Measurements from ENCODE around the gene TXNDC5. TPM values are rescaled to one million over a fixed set of nuclear protein-coding genes. Genes with fewer than 3 reads are reported as not detected.
"Not testable (repeated sequence)": the region's sequence is repeated elsewhere in the genome, so short reads cannot be mapped to it uniquely, and the experiment has no call there.

Gene TXNDC5
- total and polyA plus RNA-seq, 2 donors (not counting 3 experiments of a cell fraction or from before 2014, with no cell fraction given): 1,665 to 2,629 TPM

DNA sequence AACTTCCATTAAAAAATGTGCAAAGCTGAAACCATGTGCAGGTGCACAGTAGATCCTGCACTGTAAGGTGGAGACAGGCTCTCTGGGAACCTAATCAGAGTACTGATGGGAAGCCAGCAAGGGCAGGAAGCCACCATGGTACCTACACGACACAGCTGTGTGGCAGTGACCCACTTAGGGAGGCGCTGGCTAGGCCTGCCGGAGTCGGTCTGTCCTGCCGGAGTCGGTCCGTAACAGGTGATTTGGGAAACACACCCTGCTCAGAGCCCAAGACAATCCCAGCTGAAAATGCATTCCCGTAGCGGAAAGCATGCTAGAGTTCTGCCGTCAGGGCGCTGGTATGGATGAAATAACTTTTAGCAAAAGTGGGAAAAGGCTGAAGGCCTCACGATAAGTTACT, 17.2 kb downstream of the TXNDC5 start:
- peaks cover 77% of the 10 kb centered on the region for H3K79me2 ChIP-seq (ENCODE audit: control insufficient read depth, insufficient read depth, low read length)
- no TSS peak for BruUV-seq (replicated peaks)
- dilution Hi-C loops (cut with MboI; ENCODE audit: extremely low pct_ligation_motif_present, low sequenced_read_pairs): loop anchor here (25.0 kb wide), 1 partner anchor 119 kb away; no protein-coding TSS in a partner anchor
- FAIRE-seq (no peak), DNase-seq (ENCODE audit: low read depth, low spot score) (no peak)
- TF ChIP-seq POLR2AphosphoS5 (IDR thresholded peaks at IDR 0.05; ENCODE audit: insufficient read depth, low read depth, low read length): peak; percentile 47
- TF ChIP-seq POLR2A (IDR thresholded peaks at IDR 0.05; ENCODE audit: low read depth, low read length): peak; percentile 65
- TF ChIP-seq FOS (IDR thresholded peaks at IDR 0.05; ENCODE audit: borderline replicate concordance, insufficient read depth, low read length): no peak
- no peaks in the 10 kb centered on the region for H3K9me1 ChIP-seq (replicated peaks; ENCODE audit: control insufficient read depth, extremely low read depth, insufficient read depth, low read length)
- no peak overlapping the region for H3K4me3 ChIP-seq (replicated peaks in 1 of 3; ENCODE audit: insufficient read depth in 1 of 3, low read depth in 1 of 3, low read length in 3 of 3)
- intact Hi-C loops (cut with micrococcal nuclease): no loop called here
- peaks cover 52% of the 10 kb centered on the region for H3K4me1 ChIP-seq (ENCODE audit: control insufficient read depth, extremely low read depth, insufficient read depth, low read length)
- peak overlapping the region; percentile 8 for H3K27ac ChIP-seq (ENCODE audit: insufficient read depth, low read depth, low read length)
- H3K36me3 ChIP-seq (ENCODE audit: control insufficient read depth in 2 of 2, extremely low read depth in 1 of 2, insufficient read depth in 2 of 2, low read length in 2 of 2): peaks cover 79 to 87% of the 10 kb centered on the region in 2 experiments
- H3K9ac ChIP-seq (replicated peaks; ENCODE audit: extremely low read depth, insufficient read depth, low read length): no peak overlapping the region
- CTCF ChIA-PET: interaction anchor here (1.9 to 9.0 kb wide), 3 partner anchors 99 to 166 kb away, joined by 8 to 78 read pairs (median 12); no protein-coding TSS in a partner anchor
- no peak overlapping the region for H3K4me2 ChIP-seq (ENCODE audit: insufficient read depth, low read length)
- no peak overlapping the region for H2AFZ ChIP-seq (ENCODE audit: low read depth, low read length)
- H3K9me3 ChIP-seq (replicated peaks; ENCODE audit: control insufficient read depth, insufficient read depth, low read length): no peaks in the 10 kb centered on the region
- no peaks in the 10 kb centered on the region for H3K27me3 ChIP-seq (ENCODE audit: control insufficient read depth in 2 of 2, insufficient read depth in 2 of 2, low read length in 2 of 2)
- POLR2A ChIA-PET: no interaction called here
- H4K20me1 ChIP-seq (replicated peaks; ENCODE audit: control insufficient read depth, extremely low read depth, insufficient read depth, low read length): peaks cover 5% of the 10 kb centered on the region

DNA sequence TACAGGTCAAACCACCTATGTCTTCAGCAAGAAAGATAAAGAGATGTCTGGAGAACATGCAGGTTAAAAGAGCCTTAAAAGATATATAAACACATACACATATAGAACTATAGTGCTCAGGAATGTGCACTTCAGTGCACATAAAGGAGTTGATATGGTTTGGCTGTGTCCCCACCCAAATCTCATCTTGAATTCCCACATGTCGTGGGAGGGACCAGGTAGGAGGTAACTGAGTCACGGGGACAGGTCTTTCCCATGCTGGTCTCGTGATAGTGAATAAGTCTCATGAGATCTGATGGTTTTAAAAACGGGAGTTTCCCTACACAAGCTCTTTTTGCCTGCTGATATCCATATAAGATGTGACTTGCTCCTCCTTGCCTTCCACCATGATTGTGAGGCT, 18.2 kb downstream of the TXNDC5 start:
- Histone ChIP-seq H3K4me1 (ENCODE audit: control insufficient read depth, extremely low read depth, insufficient read depth, low read length) (peaks cover 43% of the 10 kb centered on the region), H3K36me3 (ENCODE audit: control insufficient read depth in 2 of 2, extremely low read depth in 1 of 2, insufficient read depth in 2 of 2, low read length in 2 of 2) (peaks cover 81 to 91% of the 10 kb centered on the region in 2 experiments), H3K79me2 (ENCODE audit: control insufficient read depth, insufficient read depth, low read length) (peaks cover 73% of the 10 kb centered on the region)
- H3K4me2 ChIP-seq (ENCODE audit: insufficient read depth, low read length); H3K27ac ChIP-seq (ENCODE audit: insufficient read depth, low read depth, low read length); BruUV-seq (replicated peaks); H2AFZ ChIP-seq (ENCODE audit: low read depth, low read length); H4K20me1 ChIP-seq (replicated peaks; ENCODE audit: control insufficient read depth, extremely low read depth, insufficient read depth, low read length); H3K27me3 ChIP-seq (ENCODE audit: control insufficient read depth in 2 of 2, insufficient read depth in 2 of 2, low read length in 2 of 2); H3K9me1 ChIP-seq (replicated peaks; ENCODE audit: control insufficient read depth, extremely low read depth, insufficient read depth, low read length); intact Hi-C loops (cut with micrococcal nuclease); H3K4me3 ChIP-seq (replicated peaks in 1 of 3; ENCODE audit: insufficient read depth in 1 of 3, low read depth in 1 of 3, low read length in 3 of 3); FAIRE-seq; H3K9me3 ChIP-seq (replicated peaks; ENCODE audit: control insufficient read depth, insufficient read depth, low read length); POLR2A ChIA-PET; H3K9ac ChIP-seq (replicated peaks; ENCODE audit: extremely low read depth, insufficient read depth, low read length): not testable (repeated sequence)
- DNase-seq (ENCODE audit: low read depth, low spot score): peak; percentile 29
- CTCF ChIA-PET: interaction anchor here (1.4 to 9.0 kb wide), 2 partner anchors 100 to 114 kb away, joined by 8 to 78 read pairs; no protein-coding TSS in a partner anchor
- TF ChIP-seq POLR2AphosphoS5 (IDR thresholded peaks at IDR 0.05; ENCODE audit: insufficient read depth, low read depth, low read length) (peak; percentile 67), POLR2A (IDR thresholded peaks at IDR 0.05; ENCODE audit: low read depth, low read length) (peak; percentile 38)
- dilution Hi-C loops (cut with MboI; ENCODE audit: extremely low pct_ligation_motif_present, low sequenced_read_pairs): loop anchor here (25.0 kb wide), 1 partner anchor 120 kb away; no protein-coding TSS in a partner anchor

Measured in endothelial cell of umbilical vein (primary cell).